ENCODE measurements around the gene ADARB2. TPM values are rescaled to one million over a fixed set of nuclear protein-coding genes. Genes with fewer than 3 reads are reported as not detected.

The ADARB2 gene
- total and polyA plus RNA-seq, 2 experiments from 2014 or later = 2.0 to 5.0 TPM

GRCh38 chr10:1626410-1626809 lies 110.9 kb downstream of the ADARB2 start:
- no peak for DNase-seq (ENCODE audit: low spot score)
- TF ChIP-seq EZH2phosphoT487 (IDR thresholded peaks at IDR 0.05; ENCODE audit: unreplicated experiment) (no peak), EZH2 (IDR thresholded peaks at IDR 0.05; ENCODE audit: low read depth, unreplicated experiment) (no peak), ETS1 (IDR thresholded peaks at IDR 0.05) (no peak), NANOG (IDR thresholded peaks at IDR 0.05; ENCODE audit: borderline replicate concordance) (no peak), REST (IDR thresholded peaks at IDR 0.05; ENCODE audit: unreplicated experiment) (no peak), POLR2AphosphoS5 (IDR thresholded peaks at IDR 0.05; ENCODE audit: low read depth) (no peak), ZNF331 (CRISPR knock-in tag; IDR thresholded peaks at IDR 0.05; ENCODE audit: low read depth) (no peak), CTCF (conservative IDR thresholded peaks at IDR 0.05; ENCODE audit: low read depth in 2 of 2) (no peak), STAT1 (IDR thresholded peaks at IDR 0.05; ENCODE audit: unreplicated experiment) (no peak)

DNA sequence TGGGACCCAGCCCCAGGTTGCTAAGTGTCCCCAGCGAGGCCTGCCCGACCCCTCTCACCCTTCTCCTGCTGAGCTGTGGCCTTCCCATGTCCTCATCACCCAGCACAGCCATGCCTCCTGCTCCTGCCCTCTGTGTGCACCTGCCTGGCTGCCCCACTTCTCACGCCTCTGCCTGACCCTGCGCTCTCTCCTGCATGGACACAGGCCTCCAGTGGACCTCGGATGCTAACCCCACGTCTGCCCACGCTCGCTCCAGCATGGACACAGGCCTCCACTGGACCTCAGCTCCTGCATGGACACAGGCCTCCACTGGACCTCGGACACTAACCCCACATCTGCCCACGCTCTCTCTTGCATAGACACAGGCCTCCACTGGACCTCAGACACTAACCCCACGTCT lies 111.6 kb downstream of the ADARB2 start:
- H3K36me3 Mint-ChIP-seq (ENCODE audit: low read depth) = 0 out of 3 replicates have a peak, but pooled peaks cover 2% of the 10 kb centered on the region
- no peaks in the 10 kb centered on the region for H3F3A ChIP-seq (replicated peaks; ENCODE audit: low read depth)
- peaks cover 5% of the 10 kb centered on the region for H3K27me3 Mint-ChIP-seq (ENCODE audit: insufficient read depth, low read depth, poor library complexity)
- TF ChIP-seq JUNB (IDR thresholded peaks at IDR 0.05; ENCODE audit: unreplicated experiment) (no peak), ZNF114 (CRISPR knock-in tag; IDR thresholded peaks at IDR 0.05) (no peak), EZH2phosphoT487 (IDR thresholded peaks at IDR 0.05; ENCODE audit: unreplicated experiment) (no peak)
- H3K4me2 ChIP-seq = no peak overlapping the region
- no peak for DNase-seq (ENCODE audit: low spot score)
- no peaks in the 10 kb centered on the region for H3K9me2 ChIP-seq (ENCODE audit: insufficient read depth)
- no peak overlapping the region for H3K27ac ChIP-seq (ENCODE audit: low read depth)
- peaks cover 14% of the 10 kb centered on the region for H3K4me1 Mint-ChIP-seq
- H4K20me1 ChIP-seq (replicated peaks; ENCODE audit: insufficient read depth) = no peaks in the 10 kb centered on the region
- no peaks in the 10 kb centered on the region for H3K27me3 ChIP-seq (ENCODE audit: insufficient read depth)
- no peaks in the 10 kb centered on the region for H3K9me3 Mint-ChIP-seq
- H3K36me3 ChIP-seq (ENCODE audit: insufficient read depth) = no peaks in the 10 kb centered on the region
- H2AFZ ChIP-seq = no peak overlapping the region
- no peaks in the 10 kb centered on the region for H3K79me2 ChIP-seq (replicated peaks; ENCODE audit: insufficient read depth)
- no peak overlapping the region for H3K4me3 Mint-ChIP-seq
- no peak overlapping the region for H3K27ac Mint-ChIP-seq
- no peak overlapping the region for H3K4me3 ChIP-seq
- ATAC-seq = no peak
- H3K4me1 ChIP-seq (ENCODE audit: insufficient read depth) = no peaks in the 10 kb centered on the region

More at GRCh38 chr10:1626410-1626809, 110.9 kb downstream of the ADARB2 start:
- ATAC-seq = no peak
- H4K20me1 ChIP-seq (replicated peaks; ENCODE audit: insufficient read depth) = no peaks in the 10 kb centered on the region
- H3K27ac ChIP-seq (ENCODE audit: low read depth) = no peak overlapping the region
- no peak overlapping the region for H3K4me3 ChIP-seq
- H2AFZ ChIP-seq = no peak overlapping the region
- Mint-ChIP-seq H3K27me3 (ENCODE audit: insufficient read depth, low read depth, poor library complexity) (peaks cover 5% of the 10 kb centered on the region), H3K9me3 (no peaks in the 10 kb centered on the region), H3K4me3 (no peak overlapping the region), H3K36me3 (ENCODE audit: low read depth) (peaks cover 2% of the 10 kb centered on the region; the same call in 1 of the 3 replicates), H3K27ac (no peak overlapping the region), H3K4me1 (peaks cover 14% of the 10 kb centered on the region)
- no peaks in the 10 kb centered on the region for H3F3A ChIP-seq (replicated peaks; ENCODE audit: low read depth)
- H3K27me3 ChIP-seq (ENCODE audit: insufficient read depth) = no peaks in the 10 kb centered on the region
- H3K4me2 ChIP-seq = no peak overlapping the region
- no peaks in the 10 kb centered on the region for H3K79me2 ChIP-seq (replicated peaks; ENCODE audit: insufficient read depth)
- no peaks in the 10 kb centered on the region for H3K4me1 ChIP-seq (ENCODE audit: insufficient read depth)
- no peaks in the 10 kb centered on the region for H3K9me2 ChIP-seq (ENCODE audit: insufficient read depth)
- H3K36me3 ChIP-seq (ENCODE audit: insufficient read depth) = no peaks in the 10 kb centered on the region
